Measurements from ENCODE around the gene PLXNA2. TPM values are rescaled to one million over a fixed set of nuclear protein-coding genes. Genes with fewer than 3 reads are reported as not detected.

The PLXNA2 gene
- total and polyA plus RNA-seq, 2 donors: 1.9 to 5.6 TPM

DNA sequence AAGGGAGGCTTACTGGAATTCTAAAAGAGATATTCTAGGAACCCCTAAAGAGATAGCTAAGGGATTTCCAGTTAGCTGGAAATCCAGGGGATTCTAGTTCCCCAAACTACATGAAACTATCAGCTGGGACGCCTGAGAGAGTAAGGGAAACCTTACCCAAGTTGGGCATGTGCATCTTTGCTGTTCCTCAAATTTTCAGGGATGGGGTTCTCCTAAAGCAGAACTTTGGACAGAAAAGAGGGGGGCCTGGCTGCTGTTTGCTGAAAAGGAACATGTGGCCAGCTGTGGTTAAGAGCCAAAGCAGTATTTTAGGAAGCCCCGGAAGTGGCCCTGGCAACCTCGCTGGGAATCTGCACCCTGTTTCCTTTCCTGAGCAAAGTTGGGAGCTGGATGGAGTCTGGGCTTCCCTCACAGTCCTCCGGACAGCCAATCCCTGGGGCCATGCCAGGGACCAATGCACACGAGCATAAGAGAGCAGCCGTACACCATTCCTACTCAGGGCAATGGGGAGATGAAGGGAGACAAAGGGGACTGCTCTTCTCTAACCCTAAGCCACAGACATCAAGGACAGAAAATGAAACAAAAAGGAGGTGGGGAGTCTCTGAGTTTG is 154.3 kb downstream of the PLXNA2 start:
- Histone ChIP-seq H3K27me3 (ENCODE audit: control insufficient read depth in 2 of 2, insufficient read depth in 1 of 2, low read length in 1 of 2) (no peaks in the 10 kb centered on the region), H3K4me1 (ENCODE audit: control insufficient read depth in 2 of 2, insufficient read depth in 2 of 2, low read length in 2 of 2) (peaks cover 55 to 83% of the 10 kb centered on the region in 2 donors), H3K9me3 (ENCODE audit: control insufficient read depth in 2 of 2, insufficient read depth in 1 of 2, low read length in 1 of 2) (peaks cover 0 to 4% of the 10 kb centered on the region in 2 donors), H3K27ac (ENCODE audit: low read depth in 1 of 2, low read length in 1 of 2) (peak overlapping the region; percentile 81 to 96), H3K36me3 (ENCODE audit: control insufficient read depth in 2 of 2, insufficient read depth in 2 of 2, low read length in 1 of 2) (no peaks in the 10 kb centered on the region), H3K4me3 (ENCODE audit: low read length in 2 of 2) (no peak overlapping the region)
- no peak for DNase-seq (ENCODE audit: low read depth in 6 of 9, low spot score in 9 of 9)
- 84% methylated on average over 6 of the region's 6 CpGs for WGBS

GRCh38 chr1:208089149-208089548 is 155.0 kb downstream of the PLXNA2 start:
- Histone ChIP-seq H3K9me3 (ENCODE audit: control insufficient read depth in 2 of 2, insufficient read depth in 1 of 2, low read length in 1 of 2) (peaks cover 0 to 4% of the 10 kb centered on the region in 2 donors), H3K36me3 (ENCODE audit: control insufficient read depth in 2 of 2, insufficient read depth in 2 of 2, low read length in 1 of 2) (no peaks in the 10 kb centered on the region), H3K4me1 (ENCODE audit: control insufficient read depth in 2 of 2, insufficient read depth in 2 of 2, low read length in 2 of 2) (peaks cover 55 to 89% of the 10 kb centered on the region in 2 donors), H3K27ac (ENCODE audit: low read depth in 1 of 2, low read length in 1 of 2) (peak overlapping the region in 1 of 2 donors; percentile 1), H3K27me3 (ENCODE audit: control insufficient read depth in 2 of 2, insufficient read depth in 1 of 2, low read length in 1 of 2) (no peaks in the 10 kb centered on the region), H3K4me3 (ENCODE audit: low read length in 2 of 2) (no peak overlapping the region)
- DNase-seq (ENCODE audit: low read depth in 6 of 9, low spot score in 9 of 9): no peak
- WGBS: 97% methylated on average over 1 of the region's 1 CpG

- H3K27me3 ChIP-seq (ENCODE audit: control insufficient read depth in 2 of 2, insufficient read depth in 1 of 2, low read length in 1 of 2): no peaks in the 10 kb centered on the region
- H3K4me3 ChIP-seq (ENCODE audit: low read length in 2 of 2): no peak overlapping the region
- WGBS: 85% methylated on average over 4 of the region's 4 CpGs
- DNase-seq (ENCODE audit: low read depth in 6 of 9, low spot score in 9 of 9): peak in 1 of 9 donors; percentile 44
- H3K4me1 ChIP-seq (ENCODE audit: control insufficient read depth in 2 of 2, insufficient read depth in 2 of 2, low read length in 2 of 2): peaks cover 56 to 91% of the 10 kb centered on the region in 2 donors
- no peaks in the 10 kb centered on the region for H3K36me3 ChIP-seq (ENCODE audit: control insufficient read depth in 2 of 2, insufficient read depth in 2 of 2, low read length in 1 of 2)
- peak overlapping the region; percentile 64 to 96 for H3K27ac ChIP-seq (ENCODE audit: low read depth in 1 of 2, low read length in 1 of 2)
- H3K9me3 ChIP-seq (ENCODE audit: control insufficient read depth in 2 of 2, insufficient read depth in 1 of 2, low read length in 1 of 2): peaks cover 0 to 4% of the 10 kb centered on the region in 2 donors
These were observed 155.9 kb downstream of the PLXNA2 start for GRCh38 chr1:208088319-208088718.

GRCh38 chr1:208085655-208086515 is 158.3 kb downstream of the PLXNA2 start:
- H3K9me3 ChIP-seq (ENCODE audit: control insufficient read depth in 2 of 2, insufficient read depth in 1 of 2, low read length in 1 of 2): no peaks in the 10 kb centered on the region
- H3K36me3 ChIP-seq (ENCODE audit: control insufficient read depth in 2 of 2, insufficient read depth in 2 of 2, low read length in 1 of 2): no peaks in the 10 kb centered on the region
- WGBS: 78% methylated on average over 6 of the region's 6 CpGs
- peak overlapping the region; percentile 90 to 96 for H3K27ac ChIP-seq (ENCODE audit: low read depth in 1 of 2, low read length in 1 of 2)
- DNase-seq (ENCODE audit: low read depth in 6 of 9, low spot score in 9 of 9): no peak
- peak overlapping the region in 1 of 2 donors; percentile 42 for H3K4me3 ChIP-seq (ENCODE audit: low read length in 2 of 2)
- no peaks in the 10 kb centered on the region for H3K27me3 ChIP-seq (ENCODE audit: control insufficient read depth in 2 of 2, insufficient read depth in 1 of 2, low read length in 1 of 2)
- H3K4me1 ChIP-seq (ENCODE audit: control insufficient read depth in 2 of 2, insufficient read depth in 2 of 2, low read length in 2 of 2): peaks cover 48 to 75% of the 10 kb centered on the region in 2 donors

DNA sequence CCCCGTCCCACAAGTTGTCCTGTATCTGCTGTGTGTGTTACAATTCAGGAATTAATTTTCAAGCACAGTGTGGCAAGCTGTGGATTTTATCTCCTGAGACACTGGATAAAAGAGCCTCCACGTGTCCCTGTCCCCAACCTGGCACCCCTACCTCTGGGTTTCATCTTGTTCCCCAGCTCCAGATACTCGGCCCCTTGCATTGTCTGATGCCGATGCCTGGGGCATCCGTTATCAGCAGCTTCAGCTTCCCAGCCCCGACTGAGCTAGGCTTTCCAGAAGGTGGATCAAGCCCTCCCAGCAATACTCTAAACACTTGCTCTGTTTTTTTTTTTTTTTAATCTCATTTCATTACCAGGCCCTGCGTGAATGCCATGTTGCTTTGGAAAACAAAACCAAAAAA is 159.4 kb downstream of the PLXNA2 start:
- H3K27me3 ChIP-seq (ENCODE audit: control insufficient read depth in 2 of 2, insufficient read depth in 1 of 2, low read length in 1 of 2): no peaks in the 10 kb centered on the region
- H3K9me3 ChIP-seq (ENCODE audit: control insufficient read depth in 2 of 2, insufficient read depth in 1 of 2, low read length in 1 of 2): no peaks in the 10 kb centered on the region
- WGBS: 96% methylated on average over 7 of the region's 7 CpGs
- no peak overlapping the region for H3K27ac ChIP-seq (ENCODE audit: low read depth in 1 of 2, low read length in 1 of 2)
- H3K4me1 ChIP-seq (ENCODE audit: control insufficient read depth in 2 of 2, insufficient read depth in 2 of 2, low read length in 2 of 2): peaks cover 37 to 64% of the 10 kb centered on the region in 2 donors
- no peaks in the 10 kb centered on the region for H3K36me3 ChIP-seq (ENCODE audit: control insufficient read depth in 2 of 2, insufficient read depth in 2 of 2, low read length in 1 of 2)
- no peak overlapping the region for H3K4me3 ChIP-seq (ENCODE audit: low read length in 2 of 2)
- no peak for DNase-seq (ENCODE audit: low read depth in 6 of 9, low spot score in 9 of 9)

- H3K27ac ChIP-seq (ENCODE audit: low read depth in 1 of 2, low read length in 1 of 2): no peak overlapping the region
- no peak for DNase-seq (ENCODE audit: low read depth in 6 of 9, low spot score in 9 of 9)
- H3K9me3 ChIP-seq (ENCODE audit: control insufficient read depth in 2 of 2, insufficient read depth in 1 of 2, low read length in 1 of 2): no peaks in the 10 kb centered on the region
- H3K4me3 ChIP-seq (ENCODE audit: low read length in 2 of 2): no peak overlapping the region
- 98% methylated on average over 16 of the region's 16 CpGs for WGBS
- peaks cover 32 to 61% of the 10 kb centered on the region in 2 donors for H3K4me1 ChIP-seq (ENCODE audit: control insufficient read depth in 2 of 2, insufficient read depth in 2 of 2, low read length in 2 of 2)
- no peaks in the 10 kb centered on the region for H3K36me3 ChIP-seq (ENCODE audit: control insufficient read depth in 2 of 2, insufficient read depth in 2 of 2, low read length in 1 of 2)
- H3K27me3 ChIP-seq (ENCODE audit: control insufficient read depth in 2 of 2, insufficient read depth in 1 of 2, low read length in 1 of 2): no peaks in the 10 kb centered on the region
These were observed 160.0 kb downstream of the PLXNA2 start for GRCh38 chr1:208084220-208084619.

DNA sequence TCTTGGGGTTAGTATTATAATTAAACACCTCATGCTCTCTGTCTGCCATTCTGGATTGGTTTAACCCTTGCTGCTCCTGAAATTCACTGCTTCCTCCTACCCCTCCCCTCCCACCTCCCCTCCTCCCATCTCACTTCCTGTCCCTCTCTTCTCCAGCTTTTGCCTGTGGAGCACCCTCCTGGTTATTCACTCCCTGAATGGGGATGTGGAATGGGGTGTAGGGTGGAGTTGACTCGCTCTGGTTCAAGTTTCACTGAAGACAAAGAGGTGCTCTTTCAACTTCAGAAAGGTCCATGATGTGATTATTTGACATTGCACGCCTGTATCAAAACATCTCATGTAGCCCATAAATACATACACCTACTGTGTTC is 160.5 kb downstream of the PLXNA2 start:
- no peak for DNase-seq (ENCODE audit: low read depth in 6 of 9, low spot score in 9 of 9)
- WGBS: 98% methylated on average over 2 of the region's 2 CpGs
- Histone ChIP-seq H3K27ac (ENCODE audit: low read depth in 1 of 2, low read length in 1 of 2) (no peak overlapping the region), H3K4me3 (ENCODE audit: low read length in 2 of 2) (no peak overlapping the region), H3K9me3 (ENCODE audit: control insufficient read depth in 2 of 2, insufficient read depth in 1 of 2, low read length in 1 of 2) (no peaks in the 10 kb centered on the region), H3K4me1 (ENCODE audit: control insufficient read depth in 2 of 2, insufficient read depth in 2 of 2, low read length in 2 of 2) (peaks cover 28 to 61% of the 10 kb centered on the region in 2 donors), H3K27me3 (ENCODE audit: control insufficient read depth in 2 of 2, insufficient read depth in 1 of 2, low read length in 1 of 2) (no peaks in the 10 kb centered on the region), H3K36me3 (ENCODE audit: control insufficient read depth in 2 of 2, insufficient read depth in 2 of 2, low read length in 1 of 2) (no peaks in the 10 kb centered on the region)

DNA sequence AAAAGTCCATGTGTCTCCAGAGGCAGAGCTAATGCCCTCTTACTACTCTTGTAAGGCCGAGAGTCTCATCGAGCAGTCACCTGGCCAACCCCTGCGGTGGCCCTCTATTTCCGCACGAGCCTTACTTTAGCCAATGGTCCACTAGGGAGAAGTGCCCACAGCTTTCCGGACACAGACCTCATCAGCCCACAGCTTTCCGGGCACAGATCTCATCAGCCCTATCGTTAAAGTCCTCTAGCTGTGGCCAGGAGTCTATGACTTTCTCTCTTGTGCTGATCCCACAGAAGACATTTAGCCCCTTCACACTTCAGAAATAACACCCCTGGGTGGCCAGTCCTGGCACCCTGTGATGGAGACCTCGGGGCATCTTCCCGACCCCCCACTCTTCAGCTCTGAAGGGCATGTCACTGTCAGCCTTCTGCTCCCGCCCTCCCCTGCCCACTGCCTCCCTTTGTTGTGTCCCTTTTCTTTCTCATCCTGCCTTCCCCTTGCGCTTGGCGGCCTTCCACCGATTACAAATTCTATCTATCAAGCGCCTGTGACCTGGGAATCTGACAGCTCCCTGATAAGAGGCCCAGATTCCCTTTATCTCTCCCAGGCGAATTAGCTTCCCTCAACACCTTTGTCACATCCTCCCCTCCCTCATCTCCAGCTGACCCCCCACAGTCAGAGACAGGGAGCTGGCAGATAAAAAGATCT is 161.0 kb downstream of the PLXNA2 start:
- no peaks in the 10 kb centered on the region for H3K36me3 ChIP-seq (ENCODE audit: control insufficient read depth in 2 of 2, insufficient read depth in 2 of 2, low read length in 1 of 2)
- H3K27ac ChIP-seq (ENCODE audit: low read depth in 1 of 2, low read length in 1 of 2): no peak overlapping the region
- H3K4me3 ChIP-seq (ENCODE audit: low read length in 2 of 2): no peak overlapping the region
- DNase-seq (ENCODE audit: low read depth in 6 of 9, low spot score in 9 of 9): no peak
- peaks cover 24 to 61% of the 10 kb centered on the region in 2 donors for H3K4me1 ChIP-seq (ENCODE audit: control insufficient read depth in 2 of 2, insufficient read depth in 2 of 2, low read length in 2 of 2)
- H3K9me3 ChIP-seq (ENCODE audit: control insufficient read depth in 2 of 2, insufficient read depth in 1 of 2, low read length in 1 of 2): no peaks in the 10 kb centered on the region
- no peaks in the 10 kb centered on the region for H3K27me3 ChIP-seq (ENCODE audit: control insufficient read depth in 2 of 2, insufficient read depth in 1 of 2, low read length in 1 of 2)
- 90% methylated on average over 16 of the region's 16 CpGs for WGBS

DNA sequence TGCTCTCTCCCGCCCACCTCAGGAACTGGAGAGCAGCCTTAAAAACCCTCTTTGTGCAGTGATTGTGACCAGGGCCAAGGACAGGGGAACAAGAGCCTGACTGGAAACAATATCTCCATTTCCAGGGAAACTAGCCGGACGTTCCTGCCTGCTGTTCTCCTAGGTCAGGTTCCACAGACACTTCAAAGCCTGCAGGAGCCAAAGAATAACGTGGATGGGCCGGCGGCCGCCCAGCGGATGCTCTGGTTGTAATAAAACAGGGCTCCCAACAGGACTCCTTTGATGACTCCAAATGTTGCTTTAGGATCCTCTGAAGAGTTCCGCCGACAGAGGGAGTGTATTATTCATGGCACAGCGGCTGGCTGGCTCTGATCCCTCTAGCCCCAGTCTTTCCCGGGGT is 162.2 kb downstream of the PLXNA2 start:
- H3K27ac ChIP-seq (ENCODE audit: low read depth in 1 of 2, low read length in 1 of 2): no peak overlapping the region
- H3K36me3 ChIP-seq (ENCODE audit: control insufficient read depth in 2 of 2, insufficient read depth in 2 of 2, low read length in 1 of 2): no peaks in the 10 kb centered on the region
- DNase-seq (ENCODE audit: low read depth in 6 of 9, low spot score in 9 of 9): no peak
- no peak overlapping the region for H3K4me3 ChIP-seq (ENCODE audit: low read length in 2 of 2)
- H3K4me1 ChIP-seq (ENCODE audit: control insufficient read depth in 2 of 2, insufficient read depth in 2 of 2, low read length in 2 of 2): peaks cover 18 to 61% of the 10 kb centered on the region in 2 donors
- no peaks in the 10 kb centered on the region for H3K27me3 ChIP-seq (ENCODE audit: control insufficient read depth in 2 of 2, insufficient read depth in 1 of 2, low read length in 1 of 2)
- H3K9me3 ChIP-seq (ENCODE audit: control insufficient read depth in 2 of 2, insufficient read depth in 1 of 2, low read length in 1 of 2): no peaks in the 10 kb centered on the region
- 94% methylated on average over 12 of the region's 12 CpGs for WGBS
